GM18858 (cell line): ENCODE data around the gene SKAP2.

ENCODE experiments used
- ATAC-seq: cut with Tn5 transposase; IDR thresholded peaks from one replicate; pipeline ENCODE4 v1.9.1; 2021; ENCODE audit not compliant: unreplicated experiment

The SKAP2 gene

GRCh38 chr7:26864309-26865093 is at the start of gene SKAP2:
Gene SKAP2, minus strand, starts transcription at chr7:26864590. Its CDS starts 161 bp downstream, at chr7:26864429.
- ATAC-seq, result peak; percentile 80

- no peak for ATAC-seq
These were observed 48.6 kb upstream of the SKAP2 start for GRCh38 chr7:26912933-26913536.

- no peak for ATAC-seq
These were observed 47.9 kb upstream of the SKAP2 start for GRCh38 chr7:26912338-26912737.

GRCh38 chr7:26910221-26910620 is 45.8 kb upstream of the SKAP2 start:
- no peak for ATAC-seq

GRCh38 chr7:26900251-26900650 is 35.9 kb upstream of the SKAP2 start:
- no peak for ATAC-seq

- no peak for ATAC-seq
These were observed 35.1 kb upstream of the SKAP2 start for GRCh38 chr7:26899519-26899918.

GRCh38 chr7:26898891-26899290 is 34.5 kb upstream of the SKAP2 start:
- no peak for ATAC-seq

- no peak for ATAC-seq
These were observed 33.5 kb upstream of the SKAP2 start for GRCh38 chr7:26897928-26898327.

GRCh38 chr7:26891400-26892350 is 27.3 kb upstream of the SKAP2 start:
- ATAC-seq, result peak; percentile 50

GRCh38 chr7:26880852-26881251 is 16.5 kb upstream of the SKAP2 start:
- ATAC-seq, result no peak

GRCh38 chr7:26879671-26880070 is 15.3 kb upstream of the SKAP2 start:
- ATAC-seq, result no peak

- ATAC-seq, result no peak
These were observed 4.6 kb upstream of the SKAP2 start for GRCh38 chr7:26868841-26869495.

- ATAC-seq, result peak; percentile 23
These were observed 651 bp upstream of the SKAP2 start for GRCh38 chr7:26865094-26865388.

GRCh38 chr7:26863518-26864308 is 677 bp downstream of the SKAP2 start:
- ATAC-seq, result no peak

- no peak for ATAC-seq
These were observed 1.6 kb downstream of the SKAP2 start for GRCh38 chr7:26862834-26863233.

- ATAC-seq, result no peak
These were observed 3.3 kb downstream of the SKAP2 start for GRCh38 chr7:26861050-26861449.

GRCh38 chr7:26860361-26860760 is 4.0 kb downstream of the SKAP2 start:
- ATAC-seq, result no peak

GRCh38 chr7:26859720-26860119 is 4.7 kb downstream of the SKAP2 start:
- ATAC-seq, result no peak

- ATAC-seq, result no peak
These were observed 5.7 kb downstream of the SKAP2 start for GRCh38 chr7:26858735-26859134.

- no peak for ATAC-seq
These were observed 6.1 kb downstream of the SKAP2 start for GRCh38 chr7:26858241-26858715.
